H9 (cell line): ENCODE results near the gene GRM1. TPM values are rescaled to one million over a fixed set of nuclear protein-coding genes. Genes with fewer than 3 reads are reported as not detected.

Source experiments
- DNase-seq: peaks from one replicate; pipeline ENCODE4 v3.0.0-alpha.2; 2017
- H2AFZ ChIP-seq: one replicate; pipeline ENCODE4 v1.6.1; 2013; ENCODE audit warnings: mild to moderate bottlenecking, low read length, control low read depth, moderate library complexity
- H2AK5ac ChIP-seq: 2 replicates; pipeline ENCODE4 v1.6.1; 2013; ENCODE audit warnings: low read length, control low read depth, mixed read lengths; ENCODE audit not compliant: insufficient read length
- H2BK120ac ChIP-seq: one replicate; pipeline ENCODE4 v1.6.1; 2013; ENCODE audit warnings: low read depth, mild to moderate bottlenecking, low read length, control low read depth, inconsistent platforms; ENCODE audit not compliant: poor library complexity, severe bottlenecking
- H2BK12ac ChIP-seq: 2 replicates; pipeline ENCODE4 v1.6.1; 2013; ENCODE audit warnings: low read length, control low read depth, mixed read lengths, low read depth; ENCODE audit not compliant: insufficient read length
- H2BK15ac ChIP-seq: 2 replicates; pipeline ENCODE4 v1.6.1; 2013; ENCODE audit warnings: low read depth, low read length, control low read depth
- H2BK20ac ChIP-seq: one replicate; pipeline ENCODE4 v1.6.1; 2013; ENCODE audit warnings: low read depth, mild to moderate bottlenecking, low read length, control low read depth, inconsistent platforms; ENCODE audit not compliant: poor library complexity, severe bottlenecking
- H2BK5ac ChIP-seq: 2 replicates; pipeline ENCODE4 v1.6.1; 2013; ENCODE audit warnings: low read length, control low read depth, mixed read lengths; ENCODE audit not compliant: insufficient read length
- H3K14ac ChIP-seq: 2 replicates; pipeline ENCODE4 v1.6.1; 2013; ENCODE audit warnings: low read length, control low read depth; ENCODE audit not compliant: insufficient read depth
- H3K18ac ChIP-seq: 2 replicates; pipeline ENCODE4 v1.6.1; 2013; ENCODE audit warnings: low read depth, mild to moderate bottlenecking, mixed read lengths, low read length, control low read depth; ENCODE audit not compliant: insufficient read length
- H3K23ac ChIP-seq: 2 replicates; pipeline ENCODE4 v1.6.1; 2013; ENCODE audit warnings: low read length, control low read depth, mixed read lengths, low read depth; ENCODE audit not compliant: insufficient read length
- H3K23me2 ChIP-seq: 2 replicates; pipeline ENCODE4 v1.6.1; 2013; ENCODE audit warnings: low read depth, mild to moderate bottlenecking, mixed read lengths, low read length, control low read depth; ENCODE audit not compliant: insufficient read length, poor library complexity, severe bottlenecking
- H3K27ac ChIP-seq: 2 replicates; pipeline ENCODE4 v1.5.1; 2013; ENCODE audit warnings: low read length, control low read depth, mixed read lengths, low read depth; ENCODE audit not compliant: insufficient read length
- H3K27me3 ChIP-seq: 2 replicates; pipeline ENCODE4 v1.6.1; 2013; ENCODE audit warnings: low read length, control low read depth, inconsistent platforms; ENCODE audit not compliant: insufficient read depth
- H3K4ac ChIP-seq: 2 replicates; pipeline ENCODE4 v1.6.1; 2013; ENCODE audit warnings: low read depth, mild to moderate bottlenecking, control low read depth, inconsistent platforms, low read length, moderate library complexity
- H3K4me1 ChIP-seq: 2 replicates; pipeline ENCODE4 v1.6.1; 2013; ENCODE audit warnings: low read length, control low read depth, inconsistent platforms; ENCODE audit not compliant: insufficient read depth
- H3K4me2 ChIP-seq: 2 replicates; pipeline ENCODE4 v1.6.1; 2013; ENCODE audit warnings: low read length, control low read depth, mixed read lengths; ENCODE audit not compliant: insufficient read length, insufficient read depth
- H3K56ac ChIP-seq: 2 replicates; pipeline ENCODE4 v1.6.1; 2013; ENCODE audit warnings: low read depth, mild to moderate bottlenecking, mixed read lengths, low read length, control low read depth; ENCODE audit not compliant: insufficient read length
- H3K79me1 ChIP-seq: 2 replicates; pipeline ENCODE4 v1.6.1; 2013; ENCODE audit warnings: low read depth, mild to moderate bottlenecking, moderate library complexity, low read length, control low read depth, inconsistent platforms; ENCODE audit not compliant: insufficient read depth, poor library complexity, severe bottlenecking
- H3K79me2 ChIP-seq: 2 replicates; pipeline ENCODE4 v1.6.1; 2013; ENCODE audit warnings: low read length, control low read depth, inconsistent platforms; ENCODE audit not compliant: insufficient read depth
- H3K9ac ChIP-seq: 2 replicates; pipeline ENCODE4 v1.6.1; 2013; ENCODE audit warnings: low read length, control low read depth, mixed read lengths; ENCODE audit not compliant: insufficient read length; ENCODE audit errors: extremely low read depth
- H3K9me3 ChIP-seq: one replicate; pipeline ENCODE4 v1.6.1; 2013; ENCODE audit warnings: low read depth, low read length, inconsistent platforms; ENCODE audit not compliant: control insufficient read depth
- H3T11ph ChIP-seq: one replicate; pipeline ENCODE4 v1.6.1; 2013; ENCODE audit warnings: mild to moderate bottlenecking, low read length, control low read depth, inconsistent platforms
- H4K20me1 ChIP-seq: one replicate; pipeline ENCODE4 v1.6.1; 2013; ENCODE audit not compliant: control insufficient read depth, insufficient read length, insufficient read depth
- H4K5ac ChIP-seq: 2 replicates; pipeline ENCODE4 v1.6.1; 2013; ENCODE audit warnings: low read depth, mild to moderate bottlenecking, mixed read lengths, low read length, control low read depth; ENCODE audit not compliant: insufficient read length
- H4K8ac ChIP-seq: replicated peaks from 2 replicates; pipeline ENCODE4 v1.6.1; 2013; ENCODE audit warnings: low read length, control low read depth, mixed read lengths, low read depth; ENCODE audit not compliant: insufficient read length
- H4K91ac ChIP-seq: 2 replicates; pipeline ENCODE4 v1.6.1; 2013; ENCODE audit warnings: low read depth, mild to moderate bottlenecking, moderate library complexity, mixed read lengths, low read length, control low read depth; ENCODE audit not compliant: insufficient read length
- H3K27ac Mint-ChIP-seq, 3 experiments: 2 replicates in 2 of 3; 3 replicates in 1 of 3; pipeline ENCODE4 v1.8.0; 2020 to 2021; ENCODE audit warnings: mixed read lengths in 3 of 3, mild to moderate bottlenecking in 1 of 3, moderate library complexity in 1 of 3
- H3K27me3 Mint-ChIP-seq: 2 replicates; pipeline ENCODE4 v1.8.0; 2021; ENCODE audit warnings: low read depth, mild to moderate bottlenecking, moderate library complexity, mixed read lengths
- H3K36me3 Mint-ChIP-seq, 3 experiments: 2 replicates in 2 of 3; 3 replicates in 1 of 3; pipeline ENCODE4 v1.8.0; 2020 to 2021; ENCODE audit warnings: low read depth in 3 of 3, mixed read lengths in 3 of 3; ENCODE audit not compliant: insufficient read depth in 1 of 3
- H3K4me1 Mint-ChIP-seq, 2 experiments: 2 replicates each; pipeline ENCODE4 v1.8.0; 2020; ENCODE audit warnings: mixed read lengths in 2 of 2
- H3K4me3 Mint-ChIP-seq, 2 experiments: 2 replicates in 1 of 2; 3 replicates in 1 of 2; pipeline ENCODE4 v1.8.0; 2020 to 2021; ENCODE audit warnings: mild to moderate bottlenecking in 2 of 2, mixed read lengths in 2 of 2, moderate library complexity in 1 of 2
- H3K9me3 Mint-ChIP-seq, 2 experiments: 2 replicates in 1 of 2; 3 replicates in 1 of 2; pipeline ENCODE4 v1.8.0; 2020; ENCODE audit warnings: mild to moderate bottlenecking in 2 of 2, mixed read lengths in 2 of 2, moderate library complexity in 1 of 2
- CTCF ChIP-seq: fragments of 200-600 bp; sonication (generic); conservative IDR thresholded peaks from 3 replicates; pipeline ENCODE4 v1.8.0; 2021; ENCODE audit warnings: antibody characterized with exemption, mild to moderate bottlenecking
- WGBS: extraction: QIAGEN DNeasy Blood & Tissue Kit; methylation state at CpG from one replicate; pipeline ENCODE4 v1.1.7; 2013; ENCODE audit warnings: missing lambda C conversion rate, low lambda C conversion rate, mixed read lengths; ENCODE audit not compliant: insufficient read length; ENCODE audit errors: extremely low coverage; 5-methylcytosine and 5-hydroxymethylcytosine counted together
- total RNA-seq: library from RNA; stranded (reverse); gene quantifications from 2 replicates; pipeline ENCODE4 v1.2.1, GENCODE V29; 2021

The GRM1 gene
- total RNA-seq, 1 experiment from 2014 or later = 0.39 TPM

DNA sequence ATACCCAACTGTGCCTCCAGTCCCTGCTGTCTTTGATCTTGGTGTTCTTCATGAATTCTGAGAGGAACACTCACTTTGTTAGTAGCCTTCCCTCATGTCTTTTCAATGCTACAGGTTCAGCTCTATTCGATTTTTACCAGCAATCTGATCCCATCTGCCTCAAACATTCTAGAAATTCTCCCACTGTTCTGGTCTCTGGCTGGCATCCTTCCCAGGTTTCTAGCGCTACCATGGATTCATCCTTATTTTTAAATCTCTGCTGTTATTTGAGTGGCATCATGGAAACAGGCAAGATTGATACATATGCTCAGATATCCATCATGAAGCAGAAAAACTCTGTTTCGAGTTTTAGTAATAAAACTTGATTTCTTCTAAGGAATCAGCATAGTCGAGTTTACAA is 94.8 kb downstream of the GRM1 start:
- Histone ChIP-seq H4K5ac (no peak overlapping the region), H2BK120ac (no peak overlapping the region), H3K27ac (no peak overlapping the region), H2BK15ac (no peak overlapping the region), H4K20me1 (no peaks in the 10 kb centered on the region), H3K9ac (no peak overlapping the region), H4K91ac (no peak overlapping the region), H2AFZ (no peak overlapping the region), H3K23ac (no peak overlapping the region), H2BK12ac (no peak overlapping the region), H3K27me3 (no peaks in the 10 kb centered on the region), H3K4me2 (no peak overlapping the region), H3K79me1 (no peaks in the 10 kb centered on the region), H3K4me1 (no peaks in the 10 kb centered on the region), H3K79me2 (no peaks in the 10 kb centered on the region), H3K18ac (no peak overlapping the region), H4K8ac (no peak overlapping the region), H2AK5ac (no peak overlapping the region), H3K4ac (no peak overlapping the region), H3K56ac (no peak overlapping the region), H2BK5ac (no peak overlapping the region), H2BK20ac (no peak overlapping the region), H3K9me3 (no peaks in the 10 kb centered on the region), H3K23me2 (no peaks in the 10 kb centered on the region), H3T11ph (no peak overlapping the region), H3K14ac (no peak overlapping the region)
- no peak for DNase-seq
- Mint-ChIP-seq H3K36me3 (no peaks in the 10 kb centered on the region), H3K9me3 (peaks cover 0 to 3% of the 10 kb centered on the region in 2 experiments; a peak in 1 of 5 replicates), H3K27ac (no peak overlapping the region), H3K4me3 (no peak overlapping the region), H3K4me1 (no peaks in the 10 kb centered on the region), H3K27me3 (0 out of 2 replicates have a peak, but pooled peaks cover 2% of the 10 kb centered on the region)
- TF ChIP-seq CTCF = no peak
- WGBS = no CpG with 5 or more reads among the region's 4 CpGs
